ENCODE results near the gene DCDC2C.

- TF ChIP-seq CTCF (IDR thresholded peaks at IDR 0.05; ENCODE audit: low read length), result no peak
- TF ChIP-seq EZH2 (IDR thresholded peaks at IDR 0.05; ENCODE audit: borderline replicate concordance, low read length), result no peak
Observed at GRCh38 chr2:3864943-3865865, 161.8 kb downstream of the DCDC2C start.
